NCI-H524 treated with DMSO at 0.1 percent for 48 hours (cell line): ENCODE results near the gene SAFB.
"Not testable (repeated sequence)": the region's sequence is repeated elsewhere in the genome, so short reads cannot be mapped to it uniquely, and the experiment has no call there.

Experiments
- DNase-seq: peaks from one replicate; lab custom pipeline; 2025; lab: John Stamatoyannopoulos, UW

SAFB gene

GRCh38 chr19:5697022-5697889 lies 74.4 kb downstream of the SAFB start:
- no peak for DNase-seq

DNA sequence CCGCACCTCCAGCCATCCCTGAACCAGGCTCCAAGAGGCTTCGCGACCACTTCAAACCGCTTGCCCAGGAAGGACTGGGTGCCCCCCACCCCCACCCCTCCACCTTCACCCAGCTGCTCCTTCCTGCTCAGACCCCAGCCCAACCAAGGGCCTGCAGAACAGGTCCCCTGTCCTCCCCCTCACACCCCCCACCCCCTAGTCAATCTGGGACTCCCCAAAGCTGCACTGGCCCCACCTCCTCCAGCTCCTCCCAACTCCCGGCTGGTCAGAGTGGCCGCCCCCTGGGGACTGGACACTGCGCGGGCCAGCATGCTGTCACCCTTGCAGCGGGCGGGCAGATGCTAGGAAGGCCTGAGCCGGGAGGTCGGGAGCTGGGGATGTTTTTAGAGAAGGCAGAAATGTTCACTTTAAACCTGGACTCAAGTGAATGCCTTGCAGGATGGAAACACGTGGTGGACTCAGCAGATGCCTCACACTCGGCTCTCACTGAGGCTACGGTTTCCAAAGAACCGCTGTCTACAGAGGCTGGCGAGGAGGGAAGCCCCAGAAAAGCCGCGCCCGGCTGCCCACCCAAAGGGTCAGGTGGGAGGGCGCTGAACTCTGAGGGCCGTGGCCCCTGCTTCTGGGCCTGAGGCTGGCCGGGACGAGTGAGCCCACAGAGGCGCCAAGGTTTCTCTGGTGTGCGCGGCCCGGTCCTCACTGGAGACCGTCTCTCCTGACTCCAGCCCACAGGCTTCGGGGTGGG lies 75.2 kb downstream of the SAFB start:
- DNase-seq: no peak

DNA sequence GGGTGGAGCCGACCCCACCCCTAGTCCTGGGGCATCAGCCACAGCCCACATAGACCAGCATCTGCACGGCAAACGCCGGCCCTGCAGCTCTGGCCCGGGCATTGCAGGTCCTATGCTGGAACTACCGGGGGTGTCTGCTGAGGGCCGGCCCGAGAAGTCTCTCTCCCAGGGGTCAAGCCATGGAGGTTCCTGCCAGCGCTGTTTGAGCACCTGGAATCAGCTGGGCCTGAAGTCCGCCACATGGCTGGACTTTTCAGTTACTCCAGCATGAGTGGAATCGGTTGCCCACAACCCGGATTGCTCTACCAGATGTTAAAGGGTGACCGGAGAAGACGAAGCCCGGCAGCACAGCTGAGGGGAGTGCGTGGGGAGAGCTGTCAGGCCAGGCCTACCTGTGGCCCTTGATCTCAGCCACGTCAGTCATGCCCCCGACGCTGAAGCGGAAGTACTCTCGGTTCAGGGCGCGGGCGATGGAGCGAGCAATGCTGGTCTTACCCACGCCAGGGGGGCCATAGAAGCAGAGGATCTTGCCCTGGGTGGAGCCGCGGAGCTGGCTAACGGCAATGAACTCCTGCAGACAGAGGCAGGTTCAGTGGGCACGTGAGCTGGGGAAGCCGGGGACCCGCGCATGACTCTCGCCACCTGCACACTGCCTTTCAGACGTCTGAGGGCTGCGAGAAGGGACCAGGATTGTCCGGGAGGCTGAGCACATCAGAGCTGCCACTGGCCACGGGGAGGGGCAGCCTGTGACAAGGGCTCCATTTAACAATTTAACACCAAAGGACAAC lies 75.9 kb downstream of the SAFB start:
- DNase-seq: no peak

- no peak for DNase-seq
Observed at GRCh38 chr19:5700455-5701092, 77.7 kb downstream of the SAFB start.

- DNase-seq: not testable (repeated sequence)
Observed at GRCh38 chr19:5702053-5702410, 79.1 kb downstream of the SAFB start.

GRCh38 chr19:5703819-5704818 lies 81.2 kb downstream of the SAFB start:
- DNase-seq: no peak

DNA sequence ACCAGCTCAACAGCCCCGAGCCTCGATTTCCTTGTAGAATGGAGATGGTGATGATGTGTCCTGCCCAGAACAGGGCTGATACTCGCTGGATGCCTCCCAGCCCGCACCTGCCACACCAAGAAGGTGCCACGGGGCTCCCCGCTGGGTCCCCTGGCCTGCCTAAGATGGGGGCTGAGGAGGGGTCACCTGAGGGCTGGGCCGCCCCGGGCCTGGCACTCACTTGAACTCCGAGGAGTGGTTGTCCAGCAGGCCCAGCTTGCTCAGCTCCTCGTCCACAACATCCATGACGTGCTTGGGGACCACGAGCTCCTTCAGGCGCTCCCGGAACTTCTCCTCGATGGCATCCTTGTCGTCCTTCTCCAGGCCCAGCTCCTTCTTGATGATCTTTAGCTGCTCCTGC lies 82.7 kb downstream of the SAFB start:
- no peak for DNase-seq

DNA sequence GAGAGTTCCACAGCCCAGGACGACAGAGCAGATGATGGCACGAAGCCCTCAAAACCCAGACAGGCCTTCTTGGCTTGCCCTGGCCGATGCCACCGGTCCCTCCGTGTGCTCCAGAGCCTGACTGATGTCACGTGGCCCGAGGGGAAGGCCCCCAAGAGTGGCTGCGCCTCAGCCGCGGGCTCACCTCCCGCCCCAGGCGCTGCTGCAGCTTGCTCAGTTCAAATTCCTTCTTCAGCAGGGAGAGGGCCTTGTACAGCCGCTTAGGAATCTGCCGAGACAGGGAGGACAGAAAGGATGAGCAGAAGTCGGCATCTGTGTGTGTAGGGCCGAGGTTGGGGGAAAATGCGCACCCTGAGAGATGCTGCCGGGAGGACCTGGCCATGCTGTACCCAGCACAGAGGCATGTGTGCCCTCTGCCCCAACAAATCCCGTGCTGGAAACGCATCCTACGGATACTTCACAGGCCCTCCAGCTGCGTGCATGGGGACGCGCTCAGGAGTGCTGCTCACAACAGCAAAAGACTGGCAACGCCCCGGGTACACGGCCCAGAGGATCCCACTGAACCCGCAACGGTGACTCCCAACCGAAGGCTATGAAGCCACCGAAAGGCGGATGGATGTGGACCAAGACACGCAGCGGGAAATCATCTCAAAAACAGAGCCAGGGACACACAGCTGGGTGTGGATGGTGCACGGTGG lies 84.1 kb downstream of the SAFB start:
- no peak for DNase-seq

GRCh38 chr19:5707576-5708575 lies 85.0 kb downstream of the SAFB start:
- no peak for DNase-seq

DNA sequence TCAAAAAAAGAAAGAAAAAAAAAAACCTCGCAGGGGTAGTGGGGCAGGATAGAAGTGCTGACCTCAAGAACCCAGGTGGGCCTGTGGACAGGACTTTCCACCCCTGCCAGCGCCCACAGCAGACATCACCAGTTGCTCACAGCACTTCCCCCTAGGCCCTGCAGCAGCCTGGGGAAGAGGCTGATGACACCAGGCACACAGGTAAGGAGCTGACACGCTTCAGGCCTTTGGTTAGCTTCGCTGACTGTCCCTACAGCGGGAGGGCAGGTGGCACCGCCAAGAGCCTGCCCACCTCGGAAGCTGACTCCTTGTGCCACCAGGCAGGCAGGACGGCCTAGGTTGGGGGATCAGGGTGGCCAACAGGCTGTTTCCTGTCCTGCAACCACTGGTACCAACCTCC lies 88.1 kb downstream of the SAFB start:
- DNase-seq: no peak

DNA sequence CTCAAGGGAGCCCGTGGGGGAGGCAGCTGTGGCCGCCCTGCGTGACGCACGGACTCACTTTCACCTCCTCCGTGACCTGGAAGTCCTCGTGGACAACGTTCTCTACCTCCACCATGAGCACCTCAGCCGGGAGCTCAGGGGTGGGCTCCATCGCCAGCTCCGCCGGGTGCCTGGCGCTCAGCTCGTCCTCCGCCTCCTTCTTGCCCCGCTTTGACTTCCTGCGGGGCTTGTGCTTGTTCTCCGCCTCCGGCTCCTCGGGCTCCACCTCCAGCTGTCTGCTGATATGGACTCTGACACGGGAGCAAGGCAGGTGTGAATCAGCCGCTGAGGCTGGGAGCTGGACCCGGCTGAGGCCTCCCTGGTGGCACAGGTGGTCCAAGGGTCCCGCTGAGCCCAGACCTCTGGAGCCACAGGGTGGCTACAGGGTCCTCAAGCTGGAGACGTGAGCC lies 88.9 kb downstream of the SAFB start:
- DNase-seq: no peak

GRCh38 chr19:5713228-5713627 lies 90.3 kb downstream of the SAFB start:
- no peak for DNase-seq

DNA sequence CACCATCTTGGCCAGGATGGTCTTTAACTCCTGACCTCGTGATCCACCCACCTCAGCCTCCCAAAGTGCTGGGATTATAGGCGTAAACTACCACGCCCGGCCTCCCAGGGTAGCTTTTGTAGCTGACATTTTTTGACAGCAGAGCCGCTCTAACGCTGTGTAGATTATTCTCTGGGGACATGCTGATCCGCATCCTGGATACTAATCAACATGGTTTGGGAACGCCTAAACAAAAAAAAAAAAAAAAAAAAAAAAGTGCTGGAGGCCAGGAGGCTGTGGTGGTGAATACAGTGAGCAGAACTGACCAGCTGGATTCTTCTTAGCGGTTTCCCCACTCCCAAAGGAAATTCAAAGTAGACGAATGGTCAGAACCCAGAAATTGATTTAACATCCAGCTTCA lies 91.9 kb downstream of the SAFB start:
- DNase-seq: no peak

DNA sequence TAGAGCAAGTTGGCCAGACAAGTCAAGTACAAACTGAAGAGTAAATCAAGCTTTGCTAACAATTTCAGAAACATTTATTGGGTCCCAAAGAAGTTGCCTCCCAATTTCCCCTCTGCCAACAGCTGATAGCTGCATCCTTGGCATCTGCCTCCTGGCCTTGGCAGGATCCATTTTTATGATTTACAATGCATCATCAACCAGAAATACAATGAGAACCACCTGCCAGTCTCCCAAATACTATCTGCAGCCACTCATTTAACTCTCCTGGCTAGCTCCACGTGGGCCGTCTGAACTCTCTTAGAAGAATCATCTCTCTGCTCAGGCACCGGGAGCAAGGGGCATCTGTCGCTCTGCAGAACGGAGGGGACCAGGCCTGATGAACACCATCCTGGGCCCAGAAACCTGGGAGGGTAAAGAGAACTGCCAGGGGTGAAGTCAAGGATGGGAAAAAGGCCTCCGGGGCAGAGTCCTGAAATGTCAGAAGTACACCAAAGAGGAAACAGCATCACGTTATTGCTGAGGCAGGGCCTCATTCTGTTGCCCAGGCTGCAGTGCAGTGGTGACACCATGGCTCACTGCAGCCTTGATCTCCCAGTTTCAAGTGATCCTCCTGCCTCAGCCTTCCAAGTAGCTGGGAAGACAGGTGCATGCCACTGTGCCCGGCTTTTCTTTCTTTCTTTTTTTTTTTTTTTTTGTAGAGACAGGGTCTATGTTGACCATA lies 94.5 kb downstream of the SAFB start:
- DNase-seq: no peak
